SJSA1 (cell line): ENCODE results near the gene ATF1. TPM values are rescaled to one million over a fixed set of nuclear protein-coding genes. Genes with fewer than 3 reads are reported as not detected.
"Not testable (repeated sequence)": the region's sequence is repeated elsewhere in the genome, so short reads cannot be mapped to it uniquely, and the experiment has no call there.

Source experiments
- DNase-seq, 2 experiments: peaks; one replicate each; pipeline ENCODE4 v3.0.0-alpha.2; 2015 to 2020; ENCODE audit warnings: low spot score in 2 of 2, low read depth in 1 of 2
- H3K27ac ChIP-seq: fragments of 250-450 bp; sonication (Bioruptor Pico); 2 replicates; pipeline ENCODE4 v1.5.1; 2020; ENCODE audit warnings: mild to moderate bottlenecking, moderate library complexity
- H3K27me3 ChIP-seq: fragments of 250-450 bp; sonication (Bioruptor Pico); replicated peaks from 2 replicates; pipeline ENCODE4 v1.5.1; 2020; ENCODE audit warnings: mild to moderate bottlenecking, moderate library complexity
- H3K36me3 ChIP-seq: fragments of 250-450 bp; sonication (Bioruptor Pico); 2 replicates; pipeline ENCODE4 v1.5.1; 2020; ENCODE audit warnings: mild to moderate bottlenecking
- H3K4me1 ChIP-seq: fragments of 250-450 bp; sonication (Bioruptor Pico); replicated peaks from 2 replicates; pipeline ENCODE4 v1.6.1; 2021; ENCODE audit warnings: mild to moderate bottlenecking
- H3K4me3 ChIP-seq: fragments of 250-450 bp; sonication (Bioruptor Pico); 2 replicates; pipeline ENCODE4 v1.5.1; 2020; ENCODE audit warnings: mild to moderate bottlenecking
- H3K9me3 ChIP-seq: fragments of 250-450 bp; sonication (Bioruptor Pico); replicated peaks from 2 replicates; pipeline ENCODE4 v1.5.1; 2020; ENCODE audit warnings: mild to moderate bottlenecking
- total RNA-seq: library from RNA; depleted of rRNA; stranded (reverse); fragments of >200 nt; shearing (Covaris generic); gene quantifications from 2 replicates; pipeline ENCODE4 v1.2.3, GENCODE V29; 2014

The ATF1 gene
- total RNA-seq, 1 experiment from 2014 or later, result 36.9 TPM

DNA sequence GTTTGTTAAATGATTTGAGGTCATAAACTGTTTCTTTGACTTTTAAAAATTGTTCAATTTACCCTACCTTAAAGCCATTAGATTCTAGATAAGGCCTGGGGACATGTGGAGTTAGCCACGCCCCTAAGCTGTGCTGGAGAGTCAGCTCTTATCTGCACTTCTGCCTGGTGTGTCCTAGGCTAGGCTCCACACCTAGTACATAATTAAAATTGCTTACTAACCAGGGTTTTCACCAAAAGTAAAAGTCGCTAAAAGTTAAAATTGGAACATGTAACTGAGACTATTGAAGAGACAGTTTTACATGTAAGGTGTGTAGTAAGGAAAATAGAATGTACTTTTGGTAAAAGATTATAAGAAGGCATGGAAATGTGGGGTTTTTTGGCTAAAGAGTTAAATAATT lies 4.9 kb downstream of the ATF1 start:
- not testable (repeated sequence) for H3K27ac ChIP-seq, DNase-seq, H3K9me3 ChIP-seq, H3K4me3 ChIP-seq, H3K4me1 ChIP-seq, H3K27me3 ChIP-seq
- peaks cover 24% of the 10 kb centered on the region for H3K36me3 ChIP-seq

DNA sequence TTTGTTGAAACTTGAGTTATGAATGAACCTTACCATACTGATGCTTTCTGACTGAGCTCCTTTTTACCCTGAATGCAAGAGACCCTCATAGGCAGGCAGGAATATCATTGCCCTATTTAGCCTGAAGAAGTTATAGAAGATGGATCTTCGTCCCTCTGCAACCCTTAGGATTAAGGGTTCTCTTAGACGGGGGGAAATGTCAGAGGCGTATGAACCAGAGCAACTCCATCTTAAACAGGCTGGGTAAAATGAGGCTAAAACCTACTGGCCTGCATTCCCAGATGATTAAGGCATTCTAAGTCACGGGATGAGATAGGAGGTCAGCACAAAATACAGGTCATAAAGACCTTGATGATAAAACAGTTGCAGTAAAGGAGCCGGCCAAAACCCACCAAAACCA lies 7.5 kb downstream of the ATF1 start:
- Histone ChIP-seq H3K4me3 (no peak overlapping the region), H3K36me3 (peaks cover 19% of the 10 kb centered on the region), H3K27me3 (no peaks in the 10 kb centered on the region), H3K27ac (no peak overlapping the region), H3K4me1 (no peaks in the 10 kb centered on the region), H3K9me3 (no peaks in the 10 kb centered on the region)
- no peak for DNase-seq

- H3K27ac ChIP-seq, result no peak overlapping the region
- no peaks in the 10 kb centered on the region for H3K27me3 ChIP-seq
- DNase-seq, result no peak
- H3K9me3 ChIP-seq, result no peaks in the 10 kb centered on the region
- H3K4me3 ChIP-seq, result no peak overlapping the region
- H3K4me1 ChIP-seq, result no peaks in the 10 kb centered on the region
- peaks cover 19% of the 10 kb centered on the region for H3K36me3 ChIP-seq
Measured at GRCh38 chr12:50772470-50772869, 8.6 kb downstream of the ATF1 start.

GRCh38 chr12:50772877-50773276 lies 9.0 kb downstream of the ATF1 start:
- H3K9me3 ChIP-seq, result no peaks in the 10 kb centered on the region
- peaks cover 19% of the 10 kb centered on the region for H3K36me3 ChIP-seq
- no peak overlapping the region for H3K4me3 ChIP-seq
- H3K4me1 ChIP-seq, result no peaks in the 10 kb centered on the region
- DNase-seq, result no peak
- no peaks in the 10 kb centered on the region for H3K27me3 ChIP-seq
- H3K27ac ChIP-seq, result no peak overlapping the region

DNA sequence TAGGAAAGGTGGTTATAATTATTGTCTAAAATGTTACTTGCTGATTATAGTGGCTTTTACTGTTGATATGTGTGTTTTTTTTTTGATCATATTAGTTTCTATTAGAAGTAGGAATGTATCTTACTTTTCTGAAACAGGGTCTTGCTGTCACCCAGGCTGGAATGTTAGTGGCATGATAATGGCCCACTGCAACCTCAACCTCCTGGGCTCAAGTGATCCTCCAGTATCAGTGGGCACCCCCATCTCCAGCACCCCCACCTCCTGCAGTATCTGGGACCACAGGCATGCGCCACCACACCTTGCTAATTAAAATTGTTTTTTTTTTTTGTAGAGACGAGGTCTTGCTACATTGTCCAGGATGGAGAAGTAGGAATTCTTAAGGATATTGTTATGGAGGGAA lies 11.3 kb downstream of the ATF1 start:
- no peak overlapping the region for H3K27ac ChIP-seq
- no peak overlapping the region for H3K4me3 ChIP-seq
- H3K9me3 ChIP-seq, result no peaks in the 10 kb centered on the region
- no peak for DNase-seq
- peaks cover 19% of the 10 kb centered on the region for H3K36me3 ChIP-seq
- no peaks in the 10 kb centered on the region for H3K27me3 ChIP-seq
- no peaks in the 10 kb centered on the region for H3K4me1 ChIP-seq

GRCh38 chr12:50776749-50777728 lies 13.1 kb downstream of the ATF1 start:
- no peak for DNase-seq
- H3K9me3 ChIP-seq, result no peaks in the 10 kb centered on the region
- H3K27ac ChIP-seq, result no peak overlapping the region
- no peaks in the 10 kb centered on the region for H3K4me1 ChIP-seq
- H3K4me3 ChIP-seq, result no peak overlapping the region
- H3K27me3 ChIP-seq, result no peaks in the 10 kb centered on the region
- peaks cover 18% of the 10 kb centered on the region for H3K36me3 ChIP-seq

- H3K27ac ChIP-seq, result no peak overlapping the region
- peaks cover 19% of the 10 kb centered on the region for H3K36me3 ChIP-seq
- H3K4me3 ChIP-seq, result no peak overlapping the region
- H3K9me3 ChIP-seq, result no peaks in the 10 kb centered on the region
- H3K27me3 ChIP-seq, result no peaks in the 10 kb centered on the region
- H3K4me1 ChIP-seq, result no peaks in the 10 kb centered on the region
- DNase-seq, result no peak
Measured at GRCh38 chr12:50778663-50779590, 15.0 kb downstream of the ATF1 start.

DNA sequence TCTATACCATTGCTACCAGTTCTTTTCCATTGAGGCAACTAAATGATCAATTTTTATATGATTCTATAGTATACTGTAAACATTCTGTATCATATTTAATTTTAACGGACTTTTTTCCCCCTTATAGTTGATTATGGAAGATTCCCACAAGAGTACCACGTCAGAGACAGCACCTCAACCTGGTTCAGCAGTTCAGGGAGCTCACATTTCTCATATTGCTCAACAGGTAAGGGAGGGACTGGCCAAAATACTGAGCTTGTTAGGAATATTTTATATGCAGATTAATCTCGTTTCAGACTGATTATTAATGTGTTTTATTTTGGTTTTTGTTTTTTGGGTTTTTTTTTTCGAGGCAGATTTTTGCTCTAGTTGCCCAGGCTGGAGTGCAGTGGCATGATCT lies 16.1 kb downstream of the ATF1 start:
- DNase-seq, result no peak
- no peaks in the 10 kb centered on the region for H3K9me3 ChIP-seq
- H3K36me3 ChIP-seq, result peaks cover 19% of the 10 kb centered on the region
- H3K27ac ChIP-seq, result no peak overlapping the region
- no peaks in the 10 kb centered on the region for H3K27me3 ChIP-seq
- no peak overlapping the region for H3K4me3 ChIP-seq
- H3K4me1 ChIP-seq, result peaks cover 6% of the 10 kb centered on the region

GRCh38 chr12:50784501-50784900 lies 20.6 kb downstream of the ATF1 start:
- Histone ChIP-seq H3K9me3 (no peaks in the 10 kb centered on the region), H3K36me3 (peaks cover 19% of the 10 kb centered on the region), H3K27me3 (no peaks in the 10 kb centered on the region), H3K27ac (peak overlapping the region; percentile 9; the same call in 1 of the 2 replicates), H3K4me3 (no peak overlapping the region), H3K4me1 (peaks cover 47% of the 10 kb centered on the region)
- no peak for DNase-seq

- Histone ChIP-seq H3K4me3 (no peak overlapping the region), H3K9me3 (no peaks in the 10 kb centered on the region), H3K36me3 (peaks cover 19% of the 10 kb centered on the region), H3K4me1 (peaks cover 50% of the 10 kb centered on the region), H3K27ac (peak overlapping the region; percentile 99), H3K27me3 (no peaks in the 10 kb centered on the region)
- DNase-seq, result peak in 1 of 2 experiments; percentile 34
Measured at GRCh38 chr12:50785406-50786001, 21.6 kb downstream of the ATF1 start.

GRCh38 chr12:50786498-50787231 lies 22.8 kb downstream of the ATF1 start:
- peak; percentile 90 to 98 for DNase-seq
- no peak overlapping the region for H3K4me3 ChIP-seq
- H3K9me3 ChIP-seq, result no peaks in the 10 kb centered on the region
- peak overlapping the region; percentile 99 for H3K27ac ChIP-seq
- H3K27me3 ChIP-seq, result no peaks in the 10 kb centered on the region
- peaks cover 13% of the 10 kb centered on the region for H3K36me3 ChIP-seq
- H3K4me1 ChIP-seq, result peaks cover 55% of the 10 kb centered on the region

- Histone ChIP-seq H3K36me3 (peaks cover 8% of the 10 kb centered on the region), H3K9me3 (no peaks in the 10 kb centered on the region), H3K27ac (peak overlapping the region; percentile 99), H3K4me3 (no peak overlapping the region), H3K4me1 (peaks cover 55% of the 10 kb centered on the region), H3K27me3 (no peaks in the 10 kb centered on the region)
- peak in 1 of 2 experiments; percentile 15 for DNase-seq
Measured at GRCh38 chr12:50787618-50788017, 23.7 kb downstream of the ATF1 start.

GRCh38 chr12:50788561-50788960 lies 24.7 kb downstream of the ATF1 start:
- no peak overlapping the region for H3K4me3 ChIP-seq
- DNase-seq, result peak; percentile 72 to 90
- H3K4me1 ChIP-seq, result peaks cover 55% of the 10 kb centered on the region
- no peaks in the 10 kb centered on the region for H3K27me3 ChIP-seq
- H3K9me3 ChIP-seq, result no peaks in the 10 kb centered on the region
- H3K27ac ChIP-seq, result peak overlapping the region; percentile 99
- no peaks in the 10 kb centered on the region; the same call in 1 of the 2 replicates for H3K36me3 ChIP-seq
